CD4-positive, alpha-beta T cell treated with Interferon alpha-2 for 1 hour (primary cell): ENCODE data around the gene CARD14.

Source experiments
- DNase-seq, 2 donors: peaks; one replicate each; pipeline ENCODE4 v3.0.0-alpha.2; 2020 to 2022

The CARD14 gene

DNA sequence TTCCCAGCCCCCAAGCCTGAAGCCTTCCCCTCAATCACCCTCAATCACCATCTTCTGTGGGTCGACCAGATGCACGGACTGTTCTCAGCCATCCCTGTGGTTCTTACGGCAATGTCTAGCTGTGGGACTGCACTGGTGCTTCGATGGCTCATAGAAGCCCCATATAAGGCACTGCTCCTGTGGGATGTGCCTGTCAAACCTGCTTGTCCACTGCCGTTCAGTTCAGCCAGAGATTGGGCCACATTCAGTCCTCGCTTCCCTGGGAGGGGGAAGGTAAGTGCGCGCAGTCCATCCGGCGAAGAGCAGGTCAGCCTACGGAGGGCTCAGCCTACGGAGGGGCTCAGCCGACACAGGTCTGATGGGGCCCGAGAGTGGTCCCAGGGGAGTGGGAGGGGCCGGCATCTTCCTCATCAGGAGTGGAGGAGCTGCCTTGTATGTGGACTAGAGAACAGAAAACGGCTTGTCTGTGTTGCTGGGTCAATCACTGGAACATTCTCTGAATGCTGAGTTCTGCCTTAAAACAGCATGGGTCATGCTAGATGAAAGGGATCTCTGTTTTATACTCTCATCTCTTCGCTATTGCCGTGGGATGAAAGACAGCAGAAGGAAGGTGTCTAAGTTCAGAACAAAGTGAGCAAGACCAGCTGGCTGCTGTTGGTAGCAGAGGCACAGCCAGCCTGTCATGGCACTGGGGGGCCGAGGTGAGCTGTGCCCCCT lies at the start of gene CARD14:
CARD14 (plus strand) TSS at position 247 of the 717 bp plus-strand sequence. CDS start 11,409 bp downstream, outside the sequence.
- DNase-seq = no peak

DNA sequence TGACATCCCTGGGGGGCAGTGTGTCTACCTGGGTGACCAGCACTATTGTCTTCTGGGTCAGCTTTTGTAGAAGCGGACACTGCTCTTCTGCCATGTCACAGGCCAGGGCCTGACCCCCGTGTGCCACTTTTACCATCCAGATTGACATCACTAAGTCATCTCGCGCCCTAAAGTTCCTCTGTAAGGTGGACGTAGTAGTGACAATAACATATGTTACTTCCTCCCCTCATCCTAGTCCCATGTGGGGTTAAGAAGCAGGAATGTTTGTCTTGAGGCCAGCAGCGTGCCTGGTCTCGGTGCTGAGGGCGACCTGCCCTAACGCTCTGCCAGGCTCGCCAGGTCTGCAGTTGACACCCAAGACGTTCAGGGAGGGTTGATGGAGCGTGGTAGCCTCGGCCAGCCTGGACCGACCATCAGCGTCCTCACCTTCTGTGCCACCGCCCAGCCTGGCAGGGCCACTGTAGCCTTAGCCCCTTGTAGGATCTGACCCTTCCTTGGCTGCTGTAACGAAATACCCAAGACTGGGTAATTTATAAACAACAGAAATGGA lies 47.7 kb upstream of the CARD14 start:
- no peak for DNase-seq

DNA sequence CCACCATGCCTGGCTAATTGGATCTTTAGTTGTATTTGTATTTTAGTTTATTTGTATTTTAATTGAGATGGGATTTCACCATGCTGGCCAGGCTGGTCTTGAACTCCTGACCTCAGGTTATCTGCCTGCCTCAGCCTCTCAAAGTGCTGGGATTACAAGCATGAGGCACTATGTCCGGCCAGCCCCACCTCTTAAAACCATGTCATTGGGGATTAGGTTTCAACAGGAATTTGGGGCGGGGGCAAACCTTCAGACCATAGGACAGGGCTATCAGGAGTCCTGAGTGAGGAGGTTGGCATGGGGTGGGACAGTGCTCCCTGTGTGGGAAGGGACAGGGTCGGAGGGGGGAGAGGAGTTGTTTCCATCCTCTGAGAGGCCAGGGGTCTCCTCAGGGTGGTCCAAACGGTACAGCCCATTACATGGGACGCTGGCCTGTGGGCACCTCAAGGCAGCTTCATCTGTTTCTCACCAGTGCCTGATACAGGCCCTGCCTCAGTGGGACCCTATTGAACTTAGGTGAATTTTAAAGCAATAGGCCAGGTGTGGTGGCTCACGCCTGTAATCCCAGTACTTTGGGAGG lies 46.8 kb upstream of the CARD14 start:
- DNase-seq = no peak

DNA sequence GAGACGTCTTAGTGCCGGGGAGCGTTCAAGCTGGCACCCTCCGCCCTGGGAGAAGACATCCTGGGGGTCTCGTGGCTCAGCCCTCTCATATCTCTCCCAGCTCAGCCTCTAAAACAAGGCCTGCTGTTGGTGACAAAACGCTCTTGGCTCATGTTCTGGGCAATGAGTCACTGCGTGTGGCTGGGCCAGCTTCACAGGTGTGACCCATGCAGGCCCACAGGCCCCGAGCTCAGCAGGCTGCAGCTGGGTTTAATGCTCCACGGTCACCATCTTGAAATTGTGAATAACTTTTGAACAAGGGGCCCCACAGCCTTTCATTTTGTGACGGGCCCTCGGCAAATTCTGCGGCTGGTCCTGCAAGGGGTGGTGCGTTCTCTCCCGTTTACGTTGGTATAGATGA lies 46.0 kb upstream of the CARD14 start:
- DNase-seq = no peak

DNA sequence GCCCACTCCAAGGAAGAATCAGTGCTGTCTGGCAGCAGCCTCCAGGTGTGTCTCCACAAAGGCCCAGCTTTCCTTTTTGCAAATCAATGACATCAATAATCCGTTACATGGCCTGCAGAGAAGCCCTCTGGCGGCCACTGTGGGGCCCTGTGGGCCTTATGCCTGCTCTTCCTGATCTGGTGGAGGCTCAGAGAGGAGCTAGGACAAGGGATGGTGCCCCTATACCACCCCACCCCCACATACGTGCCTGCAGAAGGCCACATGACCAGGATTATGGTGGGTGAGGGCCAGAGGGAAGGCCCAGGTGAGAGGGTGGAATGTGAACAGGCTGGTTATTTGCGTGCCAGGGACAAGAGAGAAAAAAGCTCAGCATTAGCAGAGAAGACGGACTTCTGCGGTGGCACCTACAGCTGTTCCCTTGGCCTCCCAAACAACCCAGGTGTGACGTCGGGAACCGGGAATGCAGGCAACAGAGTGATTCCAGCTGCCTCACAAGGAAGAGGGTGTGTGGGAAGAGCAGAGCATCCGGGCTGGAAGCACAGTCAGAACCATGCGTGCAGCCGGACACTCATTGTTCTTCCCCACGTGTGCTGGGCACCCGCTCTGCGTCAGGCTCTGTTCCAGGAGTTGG lies 45.4 kb upstream of the CARD14 start:
- no peak for DNase-seq

DNA sequence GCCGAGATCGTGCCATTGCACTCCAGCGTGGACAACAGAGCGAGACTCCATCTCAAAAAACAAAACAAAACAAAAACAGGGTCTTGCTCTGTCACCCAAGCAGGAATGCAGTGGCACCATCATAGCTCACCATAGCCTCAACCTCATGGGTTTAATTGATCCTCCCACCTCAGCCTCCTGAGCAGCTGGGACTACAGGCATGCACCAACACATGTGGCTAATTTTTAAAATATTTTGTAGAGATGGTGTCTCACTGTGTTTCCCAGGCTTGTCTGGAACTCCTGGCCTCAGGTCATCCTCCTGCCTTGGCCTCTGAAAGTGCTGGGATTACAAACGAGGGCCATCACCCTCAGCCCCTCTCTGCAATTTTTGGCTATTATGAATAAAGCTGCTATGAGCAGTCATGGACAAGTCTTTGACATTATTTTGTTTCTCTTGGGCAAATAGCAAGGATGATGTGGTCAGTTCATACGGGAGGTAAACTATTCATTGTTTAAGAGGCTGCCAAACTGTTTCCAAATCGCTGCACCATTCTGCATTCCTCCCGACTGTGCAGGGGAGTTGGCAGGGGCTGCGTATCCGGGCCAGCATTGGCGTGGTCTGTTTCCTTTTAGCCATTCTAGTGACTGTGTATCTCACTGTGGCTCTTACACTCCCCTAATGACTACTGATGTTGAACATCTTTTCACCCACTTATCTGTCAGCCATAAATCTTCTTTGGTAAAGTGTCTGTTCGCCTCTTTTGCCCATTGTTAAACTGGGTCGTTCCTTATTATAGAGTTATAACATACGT lies 44.0 kb upstream of the CARD14 start:
- DNase-seq = no peak

DNA sequence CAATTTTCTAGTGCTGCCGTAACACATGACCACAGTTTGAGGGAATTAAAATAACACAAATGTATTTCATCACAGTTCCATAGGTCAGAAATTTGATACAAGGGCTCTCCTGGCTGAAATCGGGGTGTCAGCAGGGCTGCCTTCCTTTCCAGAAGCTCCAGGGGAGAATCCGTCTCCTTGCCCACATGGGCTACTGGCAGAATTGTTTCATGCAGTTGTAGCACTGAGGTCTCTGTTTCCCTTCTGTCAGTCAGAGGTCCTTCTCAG lies 43.4 kb upstream of the CARD14 start:
- no peak for DNase-seq

DNA sequence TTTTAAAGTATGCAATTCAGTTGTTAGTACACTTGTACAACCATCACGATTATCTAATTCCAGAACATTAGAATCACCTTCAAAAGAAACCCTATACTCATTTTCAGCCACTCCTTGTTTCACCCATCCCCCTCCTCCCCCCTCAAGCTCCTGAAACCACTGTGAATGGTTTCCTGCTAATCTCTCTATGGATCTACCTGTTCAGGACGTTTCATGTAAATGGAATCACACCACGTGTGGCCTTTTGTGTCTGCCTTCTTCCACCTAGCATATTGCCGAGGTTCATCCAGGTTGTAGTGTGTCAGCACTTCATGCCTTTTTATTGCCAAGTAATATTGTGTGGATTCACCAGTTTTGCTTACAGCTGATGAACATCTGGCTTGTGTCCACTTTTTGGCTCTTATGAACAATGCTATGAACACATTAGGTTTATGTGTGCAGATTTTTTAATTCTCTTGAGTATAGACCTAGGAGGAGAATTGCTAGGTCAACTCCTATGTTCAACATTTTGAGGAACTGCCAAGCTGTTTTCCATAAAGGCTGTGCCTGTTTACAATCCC lies 40.7 kb upstream of the CARD14 start:
- no peak for DNase-seq

DNA sequence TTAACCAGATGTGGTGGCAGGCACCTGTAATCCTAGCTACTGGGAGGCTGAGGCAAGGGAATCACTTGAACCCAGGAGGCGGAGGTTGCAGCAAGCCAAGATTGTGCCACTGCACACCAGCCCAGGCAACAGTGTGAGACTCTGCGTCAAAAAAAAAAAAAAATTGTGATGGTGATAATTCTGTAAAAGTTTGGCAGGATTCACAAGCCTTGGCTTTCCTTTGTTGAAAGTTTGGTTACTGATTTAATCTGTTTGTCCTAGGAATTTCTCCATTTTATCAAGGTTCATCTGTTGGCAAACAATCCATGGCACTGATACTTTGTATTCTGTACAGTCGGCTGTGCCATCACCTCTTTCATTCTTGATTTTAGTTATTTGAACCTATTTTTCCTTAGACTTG lies 38.8 kb upstream of the CARD14 start:
- no peak for DNase-seq

DNA sequence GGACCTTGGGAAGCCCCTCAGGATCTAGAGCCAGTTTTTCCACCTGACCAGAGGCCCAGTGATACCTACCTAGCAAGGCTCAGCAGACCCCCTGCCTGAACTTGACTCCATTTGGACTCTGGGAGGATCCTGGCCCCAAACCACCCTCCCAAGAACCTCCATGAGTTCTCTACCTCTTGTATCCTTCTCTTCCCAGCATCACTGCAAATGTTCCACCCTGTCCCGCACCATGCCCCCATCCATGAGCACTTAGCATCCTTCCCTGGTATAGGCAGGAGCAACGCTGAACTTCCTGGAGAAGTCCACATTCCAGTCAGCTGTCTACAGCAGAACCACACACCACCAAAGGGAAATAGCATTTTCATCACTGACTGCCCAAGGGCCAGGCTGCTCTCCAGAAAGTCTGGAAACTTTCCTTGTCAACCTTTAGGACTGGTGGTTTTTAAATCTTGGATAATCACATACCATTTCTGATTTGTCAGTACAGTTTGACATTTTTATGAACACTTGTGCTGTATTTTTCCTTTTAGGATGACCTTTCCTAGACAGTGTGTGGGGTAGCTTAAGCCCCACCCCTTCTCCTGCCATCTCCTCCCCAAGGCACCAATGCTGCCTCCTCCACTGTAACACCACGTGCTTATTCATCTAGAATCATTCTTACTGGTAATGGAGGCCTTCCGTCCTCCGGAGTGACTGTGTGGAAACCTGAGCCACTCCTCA lies 36.8 kb upstream of the CARD14 start:
- DNase-seq = no peak

DNA sequence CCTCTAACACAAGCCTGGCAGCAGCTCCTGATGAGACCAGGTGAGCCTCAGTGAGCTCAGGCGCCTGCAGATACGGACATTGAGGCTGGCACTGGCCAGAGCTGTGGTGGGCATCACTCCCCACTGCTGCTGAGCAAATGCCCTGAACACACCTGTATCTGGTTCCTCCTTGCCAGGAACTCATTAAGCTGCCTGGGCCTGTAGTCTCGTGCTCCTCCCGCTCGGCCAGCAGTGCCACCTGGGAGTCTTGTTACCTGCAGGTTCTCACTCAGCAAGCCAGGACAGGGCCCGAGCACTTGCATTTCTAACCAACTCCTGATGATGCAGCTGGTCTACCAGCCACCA lies 36.2 kb upstream of the CARD14 start:
- no peak for DNase-seq

DNA sequence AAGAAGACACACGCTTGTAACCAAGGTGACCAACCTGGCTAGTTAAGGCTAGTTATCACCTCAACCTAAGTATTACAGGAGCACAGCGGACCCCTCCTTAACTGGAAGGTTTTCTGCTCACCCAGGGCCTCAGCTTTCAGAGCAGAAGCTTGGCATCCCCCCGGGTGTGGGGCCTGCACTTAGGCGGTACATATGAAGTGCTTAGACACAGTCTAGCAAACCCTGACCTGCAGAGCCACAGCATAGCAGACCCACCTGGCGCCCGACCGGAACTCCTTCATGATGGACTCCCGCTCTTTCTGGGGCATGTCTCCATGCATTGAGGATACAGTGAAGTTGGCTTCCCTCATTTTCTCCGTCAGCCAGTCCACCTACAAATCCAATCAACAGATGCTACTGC lies 32.7 kb upstream of the CARD14 start:
- no peak for DNase-seq

DNA sequence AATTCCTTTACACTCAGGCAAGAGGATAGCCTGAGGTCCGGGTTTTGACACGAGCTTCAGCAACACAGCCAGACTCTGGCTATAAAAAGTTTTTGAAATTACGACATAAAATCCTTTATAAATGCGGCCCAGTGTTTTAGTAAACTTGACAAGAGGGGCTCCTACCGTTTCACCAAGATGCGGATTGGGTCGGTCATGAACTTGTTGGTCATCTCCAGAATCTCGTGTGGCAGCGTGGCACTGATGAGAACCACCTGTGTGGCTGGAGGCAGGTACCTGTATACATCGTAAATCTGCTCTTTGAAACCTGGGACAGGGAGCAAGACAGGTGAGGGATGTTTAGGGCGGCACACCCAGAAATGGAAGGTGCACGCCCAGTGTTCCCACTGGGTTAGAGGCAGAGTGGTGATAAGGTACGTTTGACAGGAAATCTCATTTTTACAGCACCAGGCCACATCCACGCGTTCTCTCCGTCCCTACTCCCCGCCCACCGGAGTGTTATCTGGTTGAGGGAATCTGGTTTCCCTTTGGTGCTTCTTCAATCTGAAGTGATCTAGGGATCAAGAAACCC lies 30.9 kb upstream of the CARD14 start:
- no peak for DNase-seq

DNA sequence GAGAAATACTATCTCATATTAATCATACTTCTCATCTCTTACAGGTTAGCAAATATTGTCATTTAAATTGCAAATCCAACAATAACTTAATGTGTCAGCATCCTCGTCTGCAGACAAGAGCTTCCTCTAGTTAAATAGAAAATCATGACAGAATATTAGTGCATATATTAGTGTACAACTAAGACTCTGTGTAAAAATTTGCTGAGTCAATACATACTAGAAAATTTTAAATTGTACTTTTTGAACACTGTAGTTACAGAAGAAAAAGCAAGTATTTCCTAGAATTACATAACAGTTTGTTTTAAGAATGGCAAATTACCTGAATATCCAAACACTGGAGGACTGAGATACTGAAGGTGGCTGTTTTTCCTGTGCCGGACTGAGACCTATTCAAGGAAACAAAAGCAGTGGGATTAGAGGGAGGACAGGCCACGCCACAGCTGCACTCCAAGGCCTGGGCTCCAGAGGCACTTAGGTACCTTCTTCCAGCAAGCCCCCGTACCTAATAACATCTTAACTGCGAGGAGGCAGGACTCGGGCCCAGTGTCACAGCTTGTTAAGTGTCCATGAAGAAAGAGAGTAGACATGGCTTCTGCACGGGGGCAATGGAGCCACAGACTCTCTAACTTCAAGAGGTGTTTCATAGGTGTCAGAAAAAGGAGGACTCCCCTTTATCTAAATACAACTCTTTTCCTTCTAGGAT lies 28.2 kb upstream of the CARD14 start:
- DNase-seq = no peak

DNA sequence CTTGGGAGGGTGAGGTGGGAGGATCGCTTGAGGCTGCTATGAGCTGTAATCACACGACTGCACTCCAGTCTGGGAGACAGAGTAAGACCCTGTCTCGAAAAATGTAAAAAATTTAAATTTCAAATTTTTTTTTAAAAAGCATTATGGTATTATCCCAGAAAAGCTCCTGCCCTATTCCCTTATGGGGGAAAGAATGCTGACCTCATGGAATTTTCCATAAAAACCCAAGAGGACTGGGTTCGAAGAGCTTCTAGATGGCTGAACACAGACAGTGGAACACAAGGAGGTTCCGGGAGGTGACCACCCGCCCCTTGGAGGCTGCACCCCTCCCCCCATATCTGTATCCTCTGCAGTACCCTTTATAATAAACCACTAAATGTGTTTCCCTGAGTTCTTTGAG lies 26.9 kb upstream of the CARD14 start:
- DNase-seq = no peak

DNA sequence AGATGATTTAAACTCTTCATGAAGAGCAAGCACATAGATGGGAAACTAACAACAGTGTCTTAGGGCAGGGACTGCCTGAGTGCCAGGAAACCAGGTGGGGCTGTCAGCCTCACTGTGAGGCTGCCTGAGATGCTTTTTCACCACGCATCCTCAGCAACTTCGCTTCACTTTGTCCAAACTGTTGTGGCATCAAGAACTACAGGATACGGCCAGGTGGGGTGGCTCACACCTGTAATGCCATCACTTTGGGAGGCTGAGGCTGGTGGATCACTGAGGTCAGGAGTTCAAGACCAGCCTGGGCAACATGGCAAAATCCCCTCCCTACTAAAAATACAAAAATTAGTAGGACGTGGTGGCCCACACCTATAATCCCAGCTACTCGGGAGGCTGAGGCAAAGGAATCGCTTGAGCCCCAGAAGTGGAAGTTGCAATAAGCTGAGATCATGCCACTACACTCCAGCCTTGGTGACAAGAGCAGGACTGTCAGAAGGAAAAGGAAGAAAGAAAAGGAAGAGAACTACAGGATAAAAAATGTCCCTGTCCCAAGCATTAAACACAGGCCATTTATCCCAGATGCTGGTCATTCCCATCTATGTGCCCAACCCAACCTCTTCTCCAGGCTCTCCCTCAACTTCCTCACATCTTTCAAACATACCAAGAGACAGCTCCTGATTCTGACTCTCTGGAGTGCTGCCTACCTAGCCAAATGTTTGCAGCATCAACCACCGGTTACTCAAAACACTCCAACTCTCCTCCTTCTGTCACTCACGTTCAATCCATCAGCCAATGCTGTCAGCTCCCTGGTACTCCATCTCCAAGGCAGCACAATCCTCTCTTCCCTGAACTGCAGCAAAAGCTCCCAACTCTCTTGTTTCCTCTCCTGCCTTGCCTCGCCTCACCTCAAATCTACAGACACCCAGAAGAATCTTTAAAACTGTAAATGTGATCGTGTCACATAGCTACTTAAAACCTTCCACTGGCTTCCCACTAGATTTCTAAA lies 24.5 kb upstream of the CARD14 start:
- peak in 1 of 2 donors; percentile 28 for DNase-seq

DNA sequence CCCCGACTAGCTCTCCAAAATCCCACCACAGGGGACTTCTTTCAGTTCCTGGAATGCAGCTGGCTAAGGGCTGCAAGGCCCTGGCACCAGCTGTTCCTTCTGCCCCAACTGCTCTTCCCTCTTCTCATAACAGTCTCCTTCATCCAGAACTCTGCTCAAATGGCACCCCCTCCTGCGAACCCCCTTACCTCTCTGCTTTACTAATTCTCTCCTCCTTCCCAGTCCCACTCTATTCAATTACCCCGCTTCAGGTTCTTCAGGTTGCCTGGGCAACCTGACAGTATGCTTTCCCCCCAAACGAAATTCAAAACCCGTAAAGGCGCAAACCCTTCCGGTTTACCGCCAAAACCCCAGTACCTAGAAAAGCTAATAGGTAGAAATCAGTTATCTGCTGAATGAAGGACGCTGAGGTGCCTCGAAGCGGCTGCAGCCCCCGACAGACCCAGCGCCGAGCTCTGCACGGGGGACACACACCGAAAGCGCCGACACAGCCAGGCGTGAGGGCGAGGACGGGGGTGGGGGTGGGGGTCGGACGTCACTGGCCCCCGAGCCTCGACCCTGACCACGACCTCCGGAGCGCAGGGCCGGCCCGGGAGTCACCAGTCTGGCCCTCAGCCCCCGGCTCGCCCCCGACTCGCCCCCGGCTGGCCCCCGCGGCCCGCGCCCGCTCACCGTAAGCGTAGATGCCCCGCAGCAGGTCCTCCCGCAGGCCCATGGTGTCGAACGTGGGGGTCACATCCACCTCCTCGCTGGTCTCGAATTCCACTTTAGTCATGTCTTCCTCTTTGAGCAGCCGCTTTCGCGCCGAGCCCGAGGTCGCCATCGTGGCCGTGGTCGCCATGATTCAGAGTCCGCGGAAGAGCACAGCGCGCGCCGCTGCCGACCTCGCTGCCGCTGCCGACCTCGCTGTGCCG lies 23.5 kb upstream of the CARD14 start:
- peak in 1 of 2 donors; percentile 32 for DNase-seq

DNA sequence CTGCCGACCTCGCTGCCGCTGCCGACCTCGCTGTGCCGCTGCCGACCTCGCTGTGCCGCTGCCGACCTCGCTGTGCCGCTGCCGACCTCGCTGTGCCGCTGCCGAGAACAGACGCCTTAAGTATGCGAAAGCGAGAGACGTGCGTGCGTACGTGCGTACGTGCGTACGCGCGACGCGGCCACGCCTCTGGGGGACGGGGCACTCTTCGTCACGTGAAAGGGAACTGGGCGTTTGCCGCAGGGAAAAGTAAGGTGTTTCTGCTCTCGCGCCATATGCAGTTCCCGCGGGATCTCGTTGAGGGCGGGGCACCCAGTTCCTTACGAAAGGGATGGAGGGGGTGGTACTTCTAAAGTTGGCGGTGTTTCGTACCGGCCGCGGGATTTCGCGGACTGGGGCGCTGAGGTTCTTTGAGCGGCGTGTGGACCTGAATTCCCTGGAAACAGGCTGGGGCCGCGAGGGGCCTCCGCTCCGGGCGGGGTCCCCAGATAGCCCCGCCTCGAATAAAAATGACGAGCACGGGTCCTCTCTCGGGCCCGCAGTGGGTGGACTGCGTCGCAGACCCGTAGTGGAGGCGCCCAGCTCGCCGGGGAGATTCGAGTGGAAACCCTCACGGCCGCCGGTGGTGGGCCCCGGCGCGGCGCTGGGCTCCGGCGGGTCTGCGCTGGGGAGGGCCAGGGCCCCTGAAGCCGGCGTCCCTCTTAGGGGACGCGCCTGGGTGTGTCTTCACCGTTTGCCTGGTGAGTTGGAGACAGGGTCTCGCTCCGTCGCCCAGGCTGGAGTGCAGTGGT lies 22.6 kb upstream of the CARD14 start, which contains the start of gene EIF4A3:
EIF4A3 (minus strand) TSS at position 94 of the 788 bp plus-strand sequence. CDS start 167 bp downstream, outside the sequence.
- DNase-seq = peak; percentile 98
